Raji (cell line): ENCODE data around the gene ELK4.

Source experiments
- POLR2A ChIP-seq: IDR thresholded peaks from 2 replicates; pipeline ENCODE4 v1.6.1; 2011; ENCODE audit warnings: low read depth, low read length, control low read depth; ENCODE audit not compliant: insufficient read depth

Gene ELK4

GRCh38 chr1:205616563-205617293 lies 15.1 kb downstream of the ELK4 start:
- no peak for TF ChIP-seq POLR2A

GRCh38 chr1:205615789-205616188 lies 16.0 kb downstream of the ELK4 start:
- no peak for TF ChIP-seq POLR2A

- TF ChIP-seq POLR2A = no peak
These were observed 17.9 kb downstream of the ELK4 start for GRCh38 chr1:205613854-205614412.

- TF ChIP-seq POLR2A = no peak
These were observed 19.3 kb downstream of the ELK4 start for GRCh38 chr1:205612556-205612955.

- no peak for TF ChIP-seq POLR2A
These were observed 19.7 kb downstream of the ELK4 start for GRCh38 chr1:205612104-205612503.

GRCh38 chr1:205610901-205611466 lies 20.8 kb downstream of the ELK4 start:
- TF ChIP-seq POLR2A = no peak

- TF ChIP-seq POLR2A = no peak
These were observed 21.8 kb downstream of the ELK4 start for GRCh38 chr1:205610036-205610435.

- no peak for TF ChIP-seq POLR2A
These were observed 26.8 kb downstream of the ELK4 start for GRCh38 chr1:205604825-205605505.

GRCh38 chr1:205604059-205604458 lies 27.8 kb downstream of the ELK4 start:
- TF ChIP-seq POLR2A = no peak

- no peak for TF ChIP-seq POLR2A
These were observed 30.6 kb downstream of the ELK4 start for GRCh38 chr1:205601205-205601604.

- TF ChIP-seq POLR2A = no peak
These were observed 31.7 kb downstream of the ELK4 start for GRCh38 chr1:205600085-205600484.

GRCh38 chr1:205599669-205600042 lies 32.2 kb downstream of the ELK4 start:
- TF ChIP-seq POLR2A = no peak

- TF ChIP-seq POLR2A = no peak
These were observed 32.8 kb downstream of the ELK4 start for GRCh38 chr1:205598841-205599668.

GRCh38 chr1:205597691-205598314 lies 34.0 kb downstream of the ELK4 start:
- TF ChIP-seq POLR2A = no peak

GRCh38 chr1:205596876-205597275 lies 34.9 kb downstream of the ELK4 start:
- no peak for TF ChIP-seq POLR2A
